HAP-1 (cell line): ENCODE measurements around the gene TMEM259.

Source experiments
- DNase-seq, 2 experiments: peaks; one replicate each; pipeline ENCODE4 v3.0.0-alpha.2; 2016 to 2020; ENCODE audit warnings: low spot score in 2 of 2
- H3K27me3 ChIP-seq: fragments of 250-450 bp; sonication (Bioruptor Pico); 2 replicates; pipeline ENCODE4 v1.5.1; 2020; ENCODE audit warnings: low read depth, mild to moderate bottlenecking, moderate library complexity
- H3K36me3 ChIP-seq: fragments of 250-450 bp; sonication (Bioruptor Pico); replicated peaks from 2 replicates; pipeline ENCODE4 v1.5.1; 2020; ENCODE audit warnings: mild to moderate bottlenecking
- H3K4me1 ChIP-seq: fragments of 250-450 bp; sonication (Bioruptor Pico); 2 replicates; pipeline ENCODE4 v1.5.1; 2020; ENCODE audit warnings: mild to moderate bottlenecking
- H3K4me3 ChIP-seq: fragments of 250-450 bp; sonication (Bioruptor Pico); 2 replicates; pipeline ENCODE4 v1.5.1; 2020; ENCODE audit warnings: mild to moderate bottlenecking, moderate library complexity
- H3K9me3 ChIP-seq: fragments of 250-450 bp; sonication (Bioruptor Pico); 2 replicates; pipeline ENCODE4 v1.5.1; 2020; ENCODE audit warnings: mild to moderate bottlenecking, moderate library complexity
- in situ Hi-C: fragments of 300-500 bp; cut with MboI; formaldehyde crosslinking; loops from 3 replicates; pipeline ENCODE4 v1.14.3; 2020; ENCODE audit warnings: low sequenced_read_pairs, inconsistent platforms, mixed read lengths

Gene TMEM259

DNA sequence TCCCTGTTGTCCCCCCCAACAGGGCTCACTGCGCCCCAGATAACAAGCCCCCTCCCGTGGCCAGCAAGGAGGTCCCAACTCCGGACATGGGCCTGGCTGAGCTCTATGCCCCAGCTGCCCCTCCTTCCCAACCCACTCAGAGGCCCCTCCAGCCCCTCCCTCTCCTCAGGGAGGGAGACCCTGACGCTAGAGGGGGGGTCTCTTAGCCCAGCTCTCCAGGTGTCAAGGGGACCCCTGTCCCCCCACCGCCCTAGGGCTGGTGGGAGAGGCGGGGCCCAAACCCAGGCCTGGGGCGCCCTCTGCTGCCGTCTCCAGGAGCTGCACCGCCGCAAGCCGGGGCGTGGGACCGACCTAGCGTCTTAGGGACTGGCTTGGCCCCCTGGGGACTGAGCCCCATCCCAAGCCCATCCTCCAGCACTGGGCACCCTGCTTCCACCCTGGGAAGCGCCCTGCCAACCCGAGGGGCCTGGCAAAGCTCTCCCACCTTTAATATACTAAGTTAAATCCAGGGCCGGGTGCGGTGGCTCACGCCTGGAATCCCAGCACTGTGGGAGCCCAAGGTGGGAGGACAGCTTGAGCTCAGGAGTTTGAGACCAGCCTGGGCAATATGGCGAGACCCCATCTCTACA lies 19.3 kb downstream of the TMEM259 start:
- H3K27me3 ChIP-seq: peaks cover 46% of the 10 kb centered on the region
- peak in 1 of 2 experiments; percentile 83 for DNase-seq
- no peaks in the 10 kb centered on the region for H3K9me3 ChIP-seq
- no peaks in the 10 kb centered on the region for H3K36me3 ChIP-seq
- in situ Hi-C loops: no loop called here
- H3K4me3 ChIP-seq: peak overlapping the region; percentile 17; the same call in 1 of the 2 replicates
- H3K4me1 ChIP-seq: peaks cover 3% of the 10 kb centered on the region

DNA sequence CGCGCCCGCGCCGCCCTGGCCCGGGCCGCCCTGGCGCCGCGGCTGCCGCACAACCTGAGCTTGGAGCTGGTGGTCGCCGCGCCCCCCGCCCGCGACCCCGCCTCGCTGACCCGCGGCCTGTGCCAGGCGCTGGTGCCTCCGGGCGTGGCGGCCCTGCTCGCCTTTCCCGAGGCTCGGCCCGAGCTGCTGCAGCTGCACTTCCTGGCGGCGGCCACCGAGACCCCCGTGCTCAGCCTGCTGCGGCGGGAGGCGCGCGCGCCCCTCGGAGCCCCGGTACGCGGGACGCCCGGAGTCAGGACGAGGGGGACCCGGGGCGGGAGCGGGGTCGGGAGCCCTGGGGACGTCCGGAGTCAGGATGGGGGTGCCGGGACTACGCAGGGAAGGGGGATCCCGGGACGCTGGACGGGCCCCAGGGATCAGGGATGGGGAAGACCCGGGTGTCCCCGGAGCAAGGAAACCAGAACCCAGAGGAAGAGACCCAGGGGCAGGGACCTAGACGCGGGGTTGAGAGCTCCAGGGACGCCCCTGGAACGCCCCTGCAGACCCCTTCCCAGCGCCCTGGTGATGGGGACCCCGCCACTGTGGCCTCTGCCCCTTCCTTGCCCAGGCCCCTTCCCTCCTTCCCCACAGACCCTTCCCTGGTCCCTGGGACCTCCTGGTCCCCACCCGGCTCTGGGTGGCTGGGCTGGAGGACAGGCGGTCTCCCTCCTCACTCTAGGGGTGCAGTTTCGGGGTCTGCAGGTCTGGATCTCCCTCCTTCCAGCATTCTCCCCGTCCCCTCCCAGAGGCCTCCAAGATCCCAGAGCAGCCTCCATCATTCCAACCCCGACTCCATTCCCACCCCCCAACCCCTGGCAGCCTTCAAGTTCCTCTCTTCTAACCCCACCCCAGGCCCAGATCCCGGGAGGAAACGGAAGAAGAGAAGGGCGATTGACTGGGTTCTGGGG lies 20.1 kb downstream of the TMEM259 start:
- Histone ChIP-seq H3K36me3 (no peaks in the 10 kb centered on the region), H3K4me1 (peaks cover 5% of the 10 kb centered on the region), H3K27me3 (peaks cover 54% of the 10 kb centered on the region), H3K4me3 (peak overlapping the region; percentile 17), H3K9me3 (no peaks in the 10 kb centered on the region)
- in situ Hi-C loops: no loop called here
- DNase-seq: no peak

DNA sequence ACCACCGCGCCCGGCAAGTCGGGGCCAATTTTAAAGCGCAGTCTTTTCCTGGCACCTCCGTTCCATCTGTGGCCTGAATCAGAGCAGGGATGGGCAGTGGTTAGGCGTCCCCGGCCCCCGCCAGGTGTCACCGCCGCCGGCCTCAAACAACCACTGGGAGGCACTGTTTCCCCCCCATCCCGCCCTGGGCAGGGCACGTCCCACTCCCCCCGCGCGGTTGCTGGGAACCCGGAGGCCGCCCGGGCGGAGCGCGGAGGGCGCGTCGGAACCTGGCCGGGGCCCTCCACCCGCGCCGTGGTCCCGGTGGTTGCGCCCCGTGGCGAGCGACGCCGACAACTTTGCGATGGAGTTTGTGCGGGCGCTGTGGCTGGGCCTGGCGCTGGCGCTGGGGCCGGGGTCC lies 20.8 kb downstream of the TMEM259 start, which contains the start of gene GRIN3B:
TSS of gene GRIN3B (plus strand) at position 325 of the 400 bp plus-strand sequence. CDS start at position 344, 19 bp downstream.
- in situ Hi-C loops: no loop called here
- Histone ChIP-seq H3K4me1 (peaks cover 5% of the 10 kb centered on the region), H3K36me3 (no peaks in the 10 kb centered on the region), H3K4me3 (peak within 1 kb of the TSS; percentile 17), H3K27me3 (peaks cover 55% of the 10 kb centered on the region), H3K9me3 (no peaks in the 10 kb centered on the region)
- peak; percentile 46 to 86 for DNase-seq

DNA sequence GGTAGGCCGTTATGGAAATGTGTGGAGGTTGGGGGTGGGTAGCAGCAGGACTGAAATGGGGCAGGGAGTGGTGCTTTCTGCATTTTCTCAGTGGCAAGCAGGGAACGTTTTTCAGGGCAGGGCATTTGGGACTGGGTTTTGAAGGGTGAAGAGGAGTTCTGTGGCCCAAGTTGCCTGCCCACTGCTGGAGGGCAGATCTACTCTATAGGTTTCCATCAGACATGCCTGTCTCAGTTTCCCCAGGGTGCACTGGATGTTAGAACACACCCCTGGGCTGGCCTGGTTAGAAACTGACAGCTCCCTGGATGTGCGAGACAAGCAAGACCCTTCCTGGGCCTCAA lies 21.6 kb downstream of the TMEM259 start:
- Histone ChIP-seq H3K27me3 (peaks cover 55% of the 10 kb centered on the region), H3K4me1 (peaks cover 5% of the 10 kb centered on the region), H3K9me3 (no peaks in the 10 kb centered on the region), H3K36me3 (peaks cover 3% of the 10 kb centered on the region), H3K4me3 (no peak overlapping the region)
- in situ Hi-C loops: no loop called here
- DNase-seq: no peak

DNA sequence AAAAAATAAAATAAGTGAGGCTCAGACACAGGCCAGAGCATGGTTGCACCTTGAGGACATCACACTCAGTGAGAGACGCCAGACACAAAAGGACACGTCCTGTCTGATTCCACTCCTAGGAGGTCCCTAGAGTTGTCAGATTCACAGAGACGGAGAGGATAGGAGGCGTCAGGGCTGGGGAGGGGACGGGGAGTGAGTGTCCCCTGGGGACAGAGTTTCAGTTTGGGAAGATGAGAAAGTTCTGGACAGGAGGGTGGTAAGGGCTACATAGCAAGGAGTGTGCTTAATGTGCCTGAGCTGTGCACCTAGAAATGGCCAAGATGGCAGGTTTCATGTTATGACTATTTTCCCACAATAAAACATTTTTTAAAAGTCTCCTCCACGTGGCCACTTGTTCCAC lies 22.9 kb downstream of the TMEM259 start:
- in situ Hi-C loops: no loop called here
- Histone ChIP-seq H3K9me3 (no peaks in the 10 kb centered on the region), H3K4me1 (peaks cover 5% of the 10 kb centered on the region), H3K36me3 (peaks cover 16% of the 10 kb centered on the region), H3K4me3 (no peak overlapping the region), H3K27me3 (peaks cover 55% of the 10 kb centered on the region)
- DNase-seq: no peak

GRCh38 chr19:996051-996838 lies 24.7 kb downstream of the TMEM259 start:
- H3K9me3 ChIP-seq: no peaks in the 10 kb centered on the region
- peak; percentile 17 to 67 for DNase-seq
- H3K27me3 ChIP-seq: peaks cover 51% of the 10 kb centered on the region
- H3K4me1 ChIP-seq: peaks cover 2% of the 10 kb centered on the region; the same call in 1 of the 2 replicates
- in situ Hi-C loops: no loop called here
- H3K36me3 ChIP-seq: peaks cover 26% of the 10 kb centered on the region
- peak overlapping the region; percentile 8 for H3K4me3 ChIP-seq

DNA sequence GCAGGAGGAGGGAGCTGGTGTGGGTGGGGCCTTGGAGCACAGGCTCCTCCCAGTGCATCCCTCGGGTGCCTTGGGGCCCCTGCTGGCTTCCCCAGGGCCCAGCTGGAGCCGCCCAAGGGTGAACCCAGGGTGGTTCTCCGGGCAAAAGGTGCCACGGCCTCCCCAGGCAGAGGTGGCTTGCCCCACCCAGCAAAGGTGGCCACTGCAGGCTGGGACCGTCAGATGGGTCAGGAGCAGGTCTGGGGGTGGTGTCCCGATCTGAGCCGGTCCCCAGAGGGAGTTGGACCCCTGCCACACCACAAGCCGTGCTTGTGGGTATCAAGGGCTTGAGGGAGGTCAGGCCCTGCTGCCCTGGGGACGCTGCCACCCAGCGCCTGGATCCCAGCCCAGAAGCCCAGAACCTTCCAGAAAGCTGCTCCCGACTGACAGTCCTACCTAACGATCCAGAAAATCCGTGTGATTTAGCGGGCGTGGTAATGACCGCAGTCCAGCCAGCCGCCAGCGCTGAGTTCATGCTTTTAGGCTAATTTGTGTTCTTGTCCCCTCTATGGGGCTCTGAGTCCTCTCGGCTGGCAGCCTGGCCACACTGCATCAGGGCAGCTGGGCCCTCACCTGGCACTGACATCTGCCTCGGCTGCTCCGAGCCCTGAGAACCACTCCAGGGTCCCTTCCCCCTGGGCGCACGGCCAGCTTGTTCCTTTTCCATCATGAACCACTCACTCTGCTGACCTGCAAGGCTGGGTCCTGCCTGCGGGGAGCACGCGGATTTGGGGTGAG lies 25.7 kb downstream of the TMEM259 start:
- Histone ChIP-seq H3K36me3 (peaks cover 35% of the 10 kb centered on the region), H3K4me1 (peaks cover 2% of the 10 kb centered on the region; the same call in 1 of the 2 replicates), H3K9me3 (no peaks in the 10 kb centered on the region), H3K27me3 (peaks cover 44% of the 10 kb centered on the region), H3K4me3 (no peak overlapping the region)
- in situ Hi-C loops: no loop called here
- no peak for DNase-seq

DNA sequence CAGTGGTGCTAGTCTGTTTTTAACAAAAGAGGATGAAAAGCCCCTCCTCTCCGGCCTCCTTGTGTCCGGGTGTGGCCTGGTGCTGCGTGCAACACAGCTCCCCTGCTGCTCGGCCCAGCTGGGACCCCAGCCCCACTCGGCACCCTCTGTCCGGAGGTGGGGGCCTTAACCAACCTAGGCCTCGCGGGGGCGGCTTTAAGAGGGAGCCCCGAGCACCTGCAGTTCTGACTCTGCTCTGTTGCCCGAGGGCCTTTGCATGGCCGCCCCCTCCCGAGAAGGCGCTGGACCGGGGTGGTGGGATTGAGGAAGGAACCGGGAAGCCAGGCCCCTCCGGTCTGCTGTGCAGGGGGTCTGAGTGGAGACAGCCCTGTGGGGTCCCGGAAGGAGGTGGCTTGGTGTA lies 26.4 kb downstream of the TMEM259 start:
- Histone ChIP-seq H3K27me3 (peaks cover 37% of the 10 kb centered on the region), H3K36me3 (peaks cover 43% of the 10 kb centered on the region), H3K4me1 (peaks cover 2% of the 10 kb centered on the region; the same call in 1 of the 2 replicates), H3K4me3 (no peak overlapping the region), H3K9me3 (no peaks in the 10 kb centered on the region)
- no peak for DNase-seq
- in situ Hi-C loops: no loop called here

DNA sequence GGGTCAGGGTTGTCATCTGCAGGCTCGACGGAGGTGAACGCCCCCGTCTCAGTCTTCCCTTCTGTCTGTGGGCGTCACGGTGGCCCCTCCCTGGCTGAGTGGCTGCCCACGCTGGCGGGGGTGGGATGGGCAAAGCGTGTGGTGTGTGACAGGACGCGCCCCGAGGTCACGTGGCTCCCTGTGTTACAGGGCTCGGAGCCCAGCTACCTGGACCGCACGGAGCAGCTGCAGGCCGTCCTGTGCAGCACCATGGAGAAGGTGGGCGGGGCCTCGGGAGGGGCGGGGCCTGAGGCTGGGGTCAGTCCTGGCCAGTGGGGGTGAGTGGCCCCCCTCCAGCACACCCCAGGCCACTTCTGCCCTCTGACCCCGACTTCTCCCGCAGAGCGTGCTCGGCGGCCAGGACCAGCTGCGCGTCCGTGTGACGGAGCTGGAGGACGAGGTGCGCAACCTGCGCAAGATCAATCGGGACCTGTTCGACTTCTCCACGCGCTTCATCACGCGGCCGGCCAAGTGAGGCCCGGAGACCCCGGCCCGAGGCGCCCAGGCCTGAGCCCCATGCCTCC lies 27.0 kb downstream of the TMEM259 start:
- Histone ChIP-seq H3K36me3 (peaks cover 43% of the 10 kb centered on the region), H3K4me3 (no peak overlapping the region), H3K9me3 (no peaks in the 10 kb centered on the region), H3K4me1 (peaks cover 2% of the 10 kb centered on the region; the same call in 1 of the 2 replicates), H3K27me3 (peaks cover 31% of the 10 kb centered on the region)
- DNase-seq: peak in 1 of 2 experiments; percentile 44
- in situ Hi-C loops: no loop called here

DNA sequence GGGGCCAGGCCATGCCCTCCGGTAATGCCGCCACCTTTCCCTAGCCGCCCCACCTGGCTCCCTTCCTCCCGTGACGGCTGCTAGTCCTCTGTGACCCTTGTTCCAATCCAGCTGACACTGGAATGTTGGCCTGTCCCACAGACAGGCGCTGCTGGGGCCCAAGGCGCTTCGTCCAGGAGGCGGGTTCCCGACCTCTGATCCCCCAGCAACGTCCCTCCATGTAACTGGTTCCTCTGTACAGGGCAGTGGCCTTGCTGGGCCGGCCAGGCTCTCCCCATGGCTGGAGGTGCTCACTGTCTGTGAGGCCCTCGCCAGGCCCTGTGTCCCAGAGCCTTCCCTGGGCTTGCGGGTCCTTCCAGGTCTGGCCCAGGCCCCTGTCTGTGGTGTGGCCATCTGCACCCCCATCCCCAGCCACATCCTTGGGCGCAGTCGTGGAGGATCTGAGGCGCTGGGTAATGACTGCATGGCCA lies 27.5 kb downstream of the TMEM259 start:
- Histone ChIP-seq H3K9me3 (no peaks in the 10 kb centered on the region), H3K27me3 (peaks cover 26% of the 10 kb centered on the region), H3K4me3 (no peak overlapping the region), H3K36me3 (peaks cover 46% of the 10 kb centered on the region), H3K4me1 (peaks cover 2% of the 10 kb centered on the region; the same call in 1 of the 2 replicates)
- no peak for DNase-seq
- in situ Hi-C loops: no loop called here

DNA sequence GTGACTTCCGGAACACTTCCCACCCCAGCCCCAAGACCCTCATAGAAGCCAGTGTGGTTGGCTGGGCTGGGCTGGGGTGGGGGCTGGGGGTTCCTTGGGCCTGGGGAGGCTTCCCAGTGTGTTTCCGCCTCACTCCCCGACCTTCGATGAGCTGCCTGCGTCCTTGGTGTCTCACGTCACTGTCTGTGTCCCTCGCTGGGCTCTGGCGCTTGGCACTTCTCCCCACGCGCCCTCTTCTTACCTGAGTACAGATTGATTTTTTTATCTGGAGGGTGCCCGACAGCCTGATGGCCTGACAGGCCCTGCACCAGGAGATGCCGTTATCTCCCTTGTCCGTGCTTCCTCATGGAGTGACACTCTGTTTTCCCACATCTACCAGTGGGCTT lies 28.3 kb downstream of the TMEM259 start:
- DNase-seq: no peak
- in situ Hi-C loops: no loop called here
- H3K36me3 ChIP-seq: peaks cover 52% of the 10 kb centered on the region
- peaks cover 2% of the 10 kb centered on the region; the same call in 1 of the 2 replicates for H3K4me1 ChIP-seq
- H3K9me3 ChIP-seq: no peaks in the 10 kb centered on the region
- H3K27me3 ChIP-seq: peaks cover 19% of the 10 kb centered on the region
- H3K4me3 ChIP-seq: no peak overlapping the region

DNA sequence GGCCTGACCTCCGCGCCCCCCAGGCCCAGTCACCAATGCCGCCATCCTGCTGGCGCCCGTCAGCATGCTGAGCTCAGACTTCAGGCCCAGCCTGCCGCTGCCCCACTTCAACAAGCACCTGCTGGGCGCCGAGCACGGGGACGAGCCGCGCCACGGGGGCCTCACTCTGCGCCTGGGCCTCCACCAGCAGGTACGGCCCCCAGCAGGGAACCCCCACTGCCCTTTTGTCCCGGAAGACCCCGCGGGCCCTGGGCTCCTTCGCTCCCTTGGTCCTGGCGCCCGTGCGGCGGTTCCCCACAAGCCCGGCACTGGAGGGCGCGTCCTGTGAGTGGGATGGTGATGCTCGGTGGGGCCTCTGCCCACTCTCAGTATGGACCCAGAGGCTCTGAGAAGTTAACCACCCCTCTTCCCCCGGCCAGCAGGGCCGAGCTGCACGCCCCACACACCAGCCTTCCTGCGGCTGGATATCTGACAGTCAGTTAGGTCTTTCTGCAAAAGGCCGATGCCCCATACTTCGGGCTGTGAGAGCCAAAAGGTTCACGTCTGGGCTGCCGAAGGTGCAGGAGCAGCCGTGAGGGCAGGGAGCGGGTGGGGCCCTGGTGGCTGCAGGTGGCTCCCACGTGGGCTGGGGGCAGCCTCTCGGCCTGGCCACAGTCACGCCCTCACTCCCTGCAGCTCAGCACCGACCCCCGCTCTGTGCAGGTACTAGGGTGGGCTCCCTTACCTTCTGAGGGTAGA lies 28.8 kb downstream of the TMEM259 start:
- peaks cover 56% of the 10 kb centered on the region for H3K36me3 ChIP-seq
- H3K4me3 ChIP-seq: no peak overlapping the region
- no peaks in the 10 kb centered on the region for H3K9me3 ChIP-seq
- H3K4me1 ChIP-seq: peaks cover 2% of the 10 kb centered on the region; the same call in 1 of the 2 replicates
- DNase-seq: no peak
- in situ Hi-C loops: no loop called here
- peaks cover 13% of the 10 kb centered on the region for H3K27me3 ChIP-seq
